ENCODE measurements around the gene PSD4.

Gene PSD4

DNA sequence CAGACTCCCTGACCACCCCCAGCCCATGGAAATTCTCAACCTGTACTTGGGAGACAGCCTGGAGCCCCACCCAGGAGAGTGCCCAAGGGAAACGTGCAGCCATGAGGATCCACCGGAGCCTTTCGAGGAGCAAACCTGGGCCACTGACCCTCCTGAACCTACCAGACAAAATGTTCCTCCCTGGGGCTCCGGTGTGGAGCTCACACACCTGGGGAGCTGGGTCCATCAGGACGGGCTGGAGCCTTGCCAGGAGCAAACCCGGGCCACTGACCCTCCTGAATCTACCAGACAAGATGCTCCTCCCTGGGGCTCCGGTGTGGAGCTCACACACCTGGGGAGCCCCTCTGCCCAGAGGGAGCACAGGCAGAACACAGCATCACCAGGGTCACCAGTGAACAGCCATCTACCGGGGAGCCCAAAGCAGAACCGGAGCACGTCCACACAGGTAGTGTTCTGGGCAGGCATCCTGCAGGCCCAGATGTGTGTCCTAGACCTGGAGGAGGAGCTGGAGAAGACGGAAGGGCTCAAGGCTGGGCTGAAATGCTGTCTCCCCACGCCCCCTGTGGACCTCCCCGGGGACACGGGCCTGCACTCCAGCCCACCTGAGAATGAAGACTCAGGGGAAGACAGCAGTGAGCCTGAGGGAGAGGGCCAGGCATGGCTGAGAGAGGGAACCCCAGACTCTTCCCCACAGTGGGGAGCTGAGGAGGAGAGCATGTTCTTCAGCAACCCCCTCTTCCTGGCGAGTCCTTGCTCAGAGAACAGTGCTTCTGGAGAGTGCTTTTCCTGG is 8.9 kb downstream of the PSD4 start:
- no peaks in the 10 kb centered on the region for H3K9me3 ChIP-seq (ENCODE audit: control insufficient read depth, low read depth, low read length)
- no peak overlapping the region for H3K27ac ChIP-seq (ENCODE audit: low read length)
- H3K27me3 ChIP-seq (ENCODE audit: control insufficient read depth, insufficient read depth, low read length): no peaks in the 10 kb centered on the region
- H3K4me3 ChIP-seq (ENCODE audit: low read length): no peak overlapping the region
- H3K9ac ChIP-seq (ENCODE audit: low read length): no peak overlapping the region
- no peaks in the 10 kb centered on the region for H3K36me3 ChIP-seq (ENCODE audit: control insufficient read depth, low read depth, low read length)
- no peaks in the 10 kb centered on the region for H3K4me1 ChIP-seq (ENCODE audit: control insufficient read depth, low read depth, low read length)

DNA sequence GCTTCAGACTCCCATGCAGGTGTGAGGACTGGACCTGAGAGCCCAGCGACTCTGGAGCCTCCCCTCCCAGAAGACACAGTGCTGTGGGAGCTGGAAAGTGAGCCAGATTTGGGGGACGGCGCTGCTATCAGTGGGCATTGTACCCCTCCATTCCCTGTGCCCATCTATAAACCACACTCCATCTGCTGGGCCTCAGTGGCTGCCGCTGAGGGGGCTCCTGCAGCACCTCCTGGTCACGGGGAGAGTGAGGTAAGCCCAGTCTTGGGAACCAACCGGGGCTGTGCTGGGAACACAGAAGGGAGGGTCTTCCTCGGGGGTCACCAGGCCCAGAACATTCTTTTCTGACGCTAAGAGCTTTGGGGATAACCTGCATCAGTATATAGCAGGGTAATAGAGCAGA is 9.5 kb downstream of the PSD4 start:
- no peaks in the 10 kb centered on the region for H3K4me1 ChIP-seq (ENCODE audit: control insufficient read depth, low read depth, low read length)
- no peaks in the 10 kb centered on the region for H3K9me3 ChIP-seq (ENCODE audit: control insufficient read depth, low read depth, low read length)
- H3K27ac ChIP-seq (ENCODE audit: low read length): no peak overlapping the region
- no peak overlapping the region for H3K9ac ChIP-seq (ENCODE audit: low read length)
- no peaks in the 10 kb centered on the region for H3K27me3 ChIP-seq (ENCODE audit: control insufficient read depth, insufficient read depth, low read length)
- no peak overlapping the region for H3K4me3 ChIP-seq (ENCODE audit: low read length)
- H3K36me3 ChIP-seq (ENCODE audit: control insufficient read depth, low read depth, low read length): no peaks in the 10 kb centered on the region

DNA sequence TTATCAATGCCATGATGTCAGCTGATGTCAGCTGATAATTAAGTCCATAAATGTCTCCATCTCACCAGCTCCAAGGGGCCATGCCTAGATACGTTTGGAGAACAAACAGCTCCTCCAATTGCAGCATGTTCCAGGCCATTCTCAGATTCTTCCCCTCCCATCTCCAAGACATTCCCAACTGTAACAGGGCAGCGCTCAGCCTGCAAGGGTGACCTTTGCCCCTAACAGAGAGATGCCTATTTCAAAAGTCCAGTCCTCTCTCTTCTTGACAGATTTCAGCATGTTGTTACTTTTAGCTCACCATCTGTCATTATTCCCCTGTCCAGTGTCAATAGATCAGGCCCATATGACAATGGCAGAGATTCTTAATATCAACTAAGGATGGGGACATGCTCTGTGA is 9.9 kb downstream of the PSD4 start:
- Histone ChIP-seq H3K27ac (ENCODE audit: low read length) (no peak overlapping the region), H3K9ac (ENCODE audit: low read length) (no peak overlapping the region), H3K27me3 (ENCODE audit: control insufficient read depth, insufficient read depth, low read length) (no peaks in the 10 kb centered on the region), H3K36me3 (ENCODE audit: control insufficient read depth, low read depth, low read length) (no peaks in the 10 kb centered on the region), H3K4me1 (ENCODE audit: control insufficient read depth, low read depth, low read length) (no peaks in the 10 kb centered on the region), H3K4me3 (ENCODE audit: low read length) (no peak overlapping the region), H3K9me3 (ENCODE audit: control insufficient read depth, low read depth, low read length) (no peaks in the 10 kb centered on the region)

DNA sequence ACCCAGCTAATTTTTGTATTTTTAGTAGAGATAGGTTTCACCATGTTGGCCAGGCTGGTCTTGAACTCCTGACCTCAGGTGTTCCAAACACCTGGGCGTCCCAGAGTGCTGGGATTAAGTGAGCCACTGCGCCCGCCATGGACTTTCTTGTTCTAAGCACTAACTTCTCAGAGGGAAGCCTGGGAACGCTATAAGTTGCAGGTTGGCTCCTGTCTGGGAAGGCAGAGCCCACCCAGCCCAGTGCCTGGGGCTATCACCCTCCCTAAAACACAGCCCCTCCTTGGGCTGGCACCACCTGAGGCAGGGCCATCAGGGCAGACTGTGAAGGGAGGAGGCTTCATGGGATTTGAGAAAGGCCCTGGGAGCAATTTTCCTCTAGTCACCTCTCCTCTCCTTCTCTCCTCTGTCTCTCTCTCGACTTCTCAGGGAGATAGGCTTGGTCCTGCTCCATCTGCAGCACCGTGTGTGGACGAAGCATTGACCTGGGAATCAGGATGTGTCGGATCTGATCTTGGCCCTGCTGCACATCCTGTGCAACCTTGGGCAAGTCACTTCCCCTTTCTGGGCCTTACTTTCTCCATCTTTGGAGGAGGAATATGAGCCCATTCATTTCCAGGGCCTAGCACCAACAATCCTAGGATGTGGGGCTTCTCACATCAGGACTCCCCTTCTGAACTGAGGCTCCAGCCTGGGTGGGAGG is 10.9 kb downstream of the PSD4 start:
- Histone ChIP-seq H3K4me3 (ENCODE audit: low read length) (no peak overlapping the region), H3K9me3 (ENCODE audit: control insufficient read depth, low read depth, low read length) (no peaks in the 10 kb centered on the region), H3K36me3 (ENCODE audit: control insufficient read depth, low read depth, low read length) (no peaks in the 10 kb centered on the region), H3K9ac (ENCODE audit: low read length) (no peak overlapping the region), H3K27me3 (ENCODE audit: control insufficient read depth, insufficient read depth, low read length) (no peaks in the 10 kb centered on the region), H3K4me1 (ENCODE audit: control insufficient read depth, low read depth, low read length) (no peaks in the 10 kb centered on the region), H3K27ac (ENCODE audit: low read length) (no peak overlapping the region)

DNA sequence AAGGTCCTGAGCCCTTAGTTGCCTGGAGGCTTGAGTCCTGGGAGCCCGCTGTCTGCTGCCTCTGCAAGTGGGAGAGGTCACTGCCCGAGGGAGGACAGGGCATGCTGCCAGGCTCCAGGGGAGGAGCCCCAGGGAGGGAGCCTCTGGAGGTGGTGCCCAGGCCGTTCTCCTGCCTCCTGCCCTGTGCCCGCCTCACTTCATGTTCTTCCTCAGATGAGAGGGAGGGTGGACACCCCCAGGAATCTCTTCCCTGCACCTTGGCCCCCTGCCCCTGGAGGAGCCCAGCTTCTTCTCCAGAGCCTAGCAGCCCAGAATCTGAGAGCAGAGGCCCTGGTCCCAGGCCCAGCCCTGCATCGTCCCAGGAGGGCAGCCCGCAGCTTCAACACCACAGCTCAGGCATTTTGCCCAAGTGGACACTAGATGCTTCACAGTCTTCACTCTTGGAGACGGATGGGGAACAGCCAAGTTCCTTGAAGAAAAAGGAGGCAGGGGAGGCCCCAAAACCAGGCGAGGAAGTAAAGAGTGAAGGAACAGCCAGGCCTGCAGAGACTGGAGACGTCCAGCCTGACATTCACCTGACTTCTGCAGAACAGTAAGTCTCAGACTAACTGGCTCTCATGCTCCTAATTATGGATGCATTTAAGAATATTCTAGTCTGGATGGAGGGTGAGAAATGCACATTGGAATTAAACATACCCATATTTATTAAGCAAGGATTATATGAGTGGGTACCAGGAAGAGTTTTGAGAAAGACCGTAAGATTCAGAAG is 12.1 kb downstream of the PSD4 start:
- Histone ChIP-seq H3K9me3 (ENCODE audit: control insufficient read depth, low read depth, low read length) (no peaks in the 10 kb centered on the region), H3K9ac (ENCODE audit: low read length) (no peak overlapping the region), H3K4me1 (ENCODE audit: control insufficient read depth, low read depth, low read length) (no peaks in the 10 kb centered on the region), H3K27ac (ENCODE audit: low read length) (no peak overlapping the region), H3K36me3 (ENCODE audit: control insufficient read depth, low read depth, low read length) (no peaks in the 10 kb centered on the region), H3K4me3 (ENCODE audit: low read length) (no peak overlapping the region), H3K27me3 (ENCODE audit: control insufficient read depth, insufficient read depth, low read length) (no peaks in the 10 kb centered on the region)

DNA sequence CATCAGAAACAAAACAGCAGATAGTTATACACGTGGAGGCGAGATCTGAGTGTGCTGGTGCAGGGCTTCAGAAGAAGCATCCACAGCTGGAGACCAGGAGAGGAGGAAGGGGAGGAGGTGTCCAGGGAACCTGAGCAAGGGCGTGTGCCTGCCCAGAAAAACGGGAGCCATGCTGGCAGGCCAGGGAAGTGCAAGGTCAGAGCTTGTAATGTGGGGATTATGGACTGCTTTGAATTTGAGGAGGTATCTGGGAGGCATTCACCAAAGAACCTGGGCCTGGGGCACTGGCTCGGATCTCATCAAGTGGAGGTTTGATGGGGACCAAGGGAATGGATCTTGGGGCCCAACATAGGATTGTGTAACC is 12.6 kb downstream of the PSD4 start:
- no peaks in the 10 kb centered on the region for H3K4me1 ChIP-seq (ENCODE audit: control insufficient read depth, low read depth, low read length)
- no peak overlapping the region for H3K4me3 ChIP-seq (ENCODE audit: low read length)
- no peaks in the 10 kb centered on the region for H3K36me3 ChIP-seq (ENCODE audit: control insufficient read depth, low read depth, low read length)
- no peak overlapping the region for H3K27ac ChIP-seq (ENCODE audit: low read length)
- no peaks in the 10 kb centered on the region for H3K9me3 ChIP-seq (ENCODE audit: control insufficient read depth, low read depth, low read length)
- no peak overlapping the region for H3K9ac ChIP-seq (ENCODE audit: low read length)
- no peaks in the 10 kb centered on the region for H3K27me3 ChIP-seq (ENCODE audit: control insufficient read depth, insufficient read depth, low read length)

DNA sequence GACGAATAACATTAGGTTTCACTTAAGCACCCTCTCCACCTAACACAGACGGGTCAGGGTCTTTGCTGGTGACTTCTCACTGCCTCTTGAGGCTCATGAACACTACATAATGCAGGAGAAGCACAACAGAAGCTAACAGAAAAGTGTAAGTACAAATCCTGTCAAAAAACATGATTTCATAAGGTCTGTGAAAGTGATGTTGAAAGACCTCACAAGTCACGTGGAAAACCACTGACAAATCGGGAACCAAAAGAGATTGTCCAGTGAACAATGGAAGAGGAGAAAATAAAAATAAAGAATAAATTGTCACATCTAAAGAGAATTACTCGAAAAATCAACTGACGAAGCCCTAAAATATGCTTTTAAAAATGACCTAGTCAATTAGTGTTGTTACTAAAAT is 14.0 kb downstream of the PSD4 start:
- no peaks in the 10 kb centered on the region for H3K9me3 ChIP-seq (ENCODE audit: control insufficient read depth, low read depth, low read length)
- no peak overlapping the region for H3K27ac ChIP-seq (ENCODE audit: low read length)
- no peaks in the 10 kb centered on the region for H3K36me3 ChIP-seq (ENCODE audit: control insufficient read depth, low read depth, low read length)
- no peak overlapping the region for H3K9ac ChIP-seq (ENCODE audit: low read length)
- H3K4me1 ChIP-seq (ENCODE audit: control insufficient read depth, low read depth, low read length): no peaks in the 10 kb centered on the region
- no peak overlapping the region for H3K4me3 ChIP-seq (ENCODE audit: low read length)
- no peaks in the 10 kb centered on the region for H3K27me3 ChIP-seq (ENCODE audit: control insufficient read depth, insufficient read depth, low read length)

DNA sequence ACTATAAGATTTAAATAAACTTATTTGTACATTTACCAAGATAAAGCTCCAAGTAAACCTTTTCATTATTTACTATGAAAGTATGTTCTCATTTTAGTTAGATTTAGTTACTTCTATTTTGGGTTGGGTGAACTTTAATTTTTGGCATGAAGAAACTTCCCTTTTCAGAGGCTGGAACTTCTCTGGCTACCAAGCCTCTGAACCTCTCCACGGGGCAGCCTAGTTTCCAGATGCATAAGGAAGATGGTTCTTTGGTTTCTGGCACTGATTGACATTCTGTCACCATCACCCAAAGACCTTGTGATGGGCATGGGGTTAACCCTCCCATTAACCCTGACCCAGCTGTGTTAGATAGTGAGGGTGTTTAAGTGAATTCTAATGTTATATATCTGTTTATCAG is 17.1 kb downstream of the PSD4 start:
- H3K36me3 ChIP-seq (ENCODE audit: control insufficient read depth, low read depth, low read length): no peaks in the 10 kb centered on the region
- H3K4me3 ChIP-seq (ENCODE audit: low read length): no peak overlapping the region
- H3K27ac ChIP-seq (ENCODE audit: low read length): no peak overlapping the region
- no peak overlapping the region for H3K9ac ChIP-seq (ENCODE audit: low read length)
- H3K4me1 ChIP-seq (ENCODE audit: control insufficient read depth, low read depth, low read length): no peaks in the 10 kb centered on the region
- H3K27me3 ChIP-seq (ENCODE audit: control insufficient read depth, insufficient read depth, low read length): no peaks in the 10 kb centered on the region
- H3K9me3 ChIP-seq (ENCODE audit: control insufficient read depth, low read depth, low read length): no peaks in the 10 kb centered on the region

DNA sequence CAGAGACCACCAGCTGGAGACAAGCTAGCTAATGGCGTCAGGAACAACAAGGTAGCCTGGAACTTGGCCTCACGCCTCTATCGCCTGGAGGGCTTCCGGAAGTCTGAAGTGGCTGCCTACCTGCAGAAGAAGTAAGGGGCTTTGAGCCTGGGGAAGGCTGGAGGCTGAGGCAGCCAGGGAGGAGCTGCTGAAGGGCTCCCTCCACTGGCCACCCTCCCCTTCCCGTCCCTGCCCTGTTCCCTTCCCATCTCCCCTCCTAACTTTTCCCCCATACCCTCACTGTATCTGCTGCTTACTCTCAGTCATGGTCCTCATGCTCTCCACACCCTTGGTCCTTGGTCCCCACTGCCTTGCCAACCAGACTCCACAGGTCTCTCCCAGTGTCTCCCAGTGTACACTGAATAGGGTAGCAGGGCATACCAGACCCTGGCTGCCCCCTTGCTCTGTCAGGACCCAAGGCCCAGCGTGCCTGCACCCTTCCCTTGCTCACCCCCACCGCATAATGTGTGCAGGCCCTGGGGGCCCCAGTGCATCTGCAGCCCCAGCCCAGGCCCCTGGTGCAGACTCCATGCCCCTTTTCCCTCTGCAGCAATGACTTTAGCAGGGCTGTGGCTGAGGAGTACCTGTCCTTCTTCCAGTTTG is 18.8 kb downstream of the PSD4 start:
- no peaks in the 10 kb centered on the region for H3K27me3 ChIP-seq (ENCODE audit: control insufficient read depth, insufficient read depth, low read length)
- no peaks in the 10 kb centered on the region for H3K9me3 ChIP-seq (ENCODE audit: control insufficient read depth, low read depth, low read length)
- no peaks in the 10 kb centered on the region for H3K36me3 ChIP-seq (ENCODE audit: control insufficient read depth, low read depth, low read length)
- no peak overlapping the region for H3K27ac ChIP-seq (ENCODE audit: low read length)
- H3K9ac ChIP-seq (ENCODE audit: low read length): no peak overlapping the region
- H3K4me1 ChIP-seq (ENCODE audit: control insufficient read depth, low read depth, low read length): no peaks in the 10 kb centered on the region
- no peak overlapping the region for H3K4me3 ChIP-seq (ENCODE audit: low read length)

DNA sequence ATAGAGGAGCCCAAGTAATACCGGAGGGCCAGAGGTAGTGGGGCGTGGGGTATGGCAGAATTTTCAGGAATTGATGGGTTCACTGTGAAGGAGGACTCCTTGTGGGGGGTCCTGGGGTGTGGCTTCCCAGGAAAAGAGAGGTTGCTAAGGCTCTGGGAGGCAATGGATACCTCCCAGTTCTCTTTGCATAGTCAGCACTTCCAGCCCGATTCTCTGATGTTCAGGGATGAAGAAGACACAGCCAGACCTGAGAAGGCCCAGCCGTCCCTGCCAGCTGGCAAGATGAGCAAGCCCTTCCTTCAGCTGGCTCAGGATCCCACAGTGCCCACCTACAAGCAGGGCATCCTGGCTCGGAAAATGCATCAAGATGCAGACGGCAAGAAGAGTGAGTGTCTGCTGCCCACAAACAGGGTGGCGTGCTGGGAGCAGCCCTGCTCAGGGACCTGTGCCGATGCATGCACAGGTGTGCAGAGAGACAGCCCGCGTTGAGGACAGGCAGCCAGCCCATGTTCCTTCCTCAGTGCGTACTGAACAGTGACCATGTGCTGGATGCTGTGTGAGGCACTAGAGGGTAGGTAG is 22.2 kb downstream of the PSD4 start:
- no peaks in the 10 kb centered on the region for H3K4me1 ChIP-seq (ENCODE audit: control insufficient read depth, low read depth, low read length)
- no peak overlapping the region for H3K27ac ChIP-seq (ENCODE audit: low read length)
- no peak overlapping the region for H3K9ac ChIP-seq (ENCODE audit: low read length)
- H3K4me3 ChIP-seq (ENCODE audit: low read length): no peak overlapping the region
- no peaks in the 10 kb centered on the region for H3K36me3 ChIP-seq (ENCODE audit: control insufficient read depth, low read depth, low read length)
- H3K9me3 ChIP-seq (ENCODE audit: control insufficient read depth, low read depth, low read length): no peaks in the 10 kb centered on the region
- H3K27me3 ChIP-seq (ENCODE audit: control insufficient read depth, insufficient read depth, low read length): peaks cover 8% of the 10 kb centered on the region

DNA sequence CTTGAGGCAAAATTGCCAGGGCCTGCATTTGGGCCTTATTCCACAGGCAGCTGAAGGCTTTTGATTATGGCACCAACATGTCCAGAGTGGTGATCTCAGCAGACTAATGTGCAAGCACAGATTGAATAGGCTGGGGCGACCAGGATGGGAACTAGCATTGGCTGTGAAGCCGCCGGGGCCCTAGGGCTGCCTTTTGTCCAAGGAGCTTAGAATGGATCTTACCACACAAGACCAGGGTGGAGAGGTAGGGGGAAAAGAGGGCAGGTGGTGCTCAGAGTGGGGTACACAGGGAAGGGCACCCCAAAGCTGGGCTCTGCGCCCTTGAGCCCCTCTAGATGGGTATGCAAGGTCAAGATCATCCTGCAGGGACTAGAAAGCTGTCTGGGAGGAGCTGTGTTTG is 23.1 kb downstream of the PSD4 start:
- Histone ChIP-seq H3K27ac (ENCODE audit: low read length) (no peak overlapping the region), H3K36me3 (ENCODE audit: control insufficient read depth, low read depth, low read length) (no peaks in the 10 kb centered on the region), H3K4me1 (ENCODE audit: control insufficient read depth, low read depth, low read length) (no peaks in the 10 kb centered on the region), H3K27me3 (ENCODE audit: control insufficient read depth, insufficient read depth, low read length) (peaks cover 8% of the 10 kb centered on the region), H3K4me3 (ENCODE audit: low read length) (no peak overlapping the region), H3K9ac (ENCODE audit: low read length) (no peak overlapping the region), H3K9me3 (ENCODE audit: control insufficient read depth, low read depth, low read length) (no peaks in the 10 kb centered on the region)
